ENCODE results near the gene BHLHE40. TPM values are rescaled to one million over a fixed set of nuclear protein-coding genes. Genes with fewer than 3 reads are reported as not detected.

BHLHE40 gene
- total and polyA plus RNA-seq, 2 of the 4 experiments (the other 2 are of a cell fraction), result 22.8 to 31.8 TPM

DNA sequence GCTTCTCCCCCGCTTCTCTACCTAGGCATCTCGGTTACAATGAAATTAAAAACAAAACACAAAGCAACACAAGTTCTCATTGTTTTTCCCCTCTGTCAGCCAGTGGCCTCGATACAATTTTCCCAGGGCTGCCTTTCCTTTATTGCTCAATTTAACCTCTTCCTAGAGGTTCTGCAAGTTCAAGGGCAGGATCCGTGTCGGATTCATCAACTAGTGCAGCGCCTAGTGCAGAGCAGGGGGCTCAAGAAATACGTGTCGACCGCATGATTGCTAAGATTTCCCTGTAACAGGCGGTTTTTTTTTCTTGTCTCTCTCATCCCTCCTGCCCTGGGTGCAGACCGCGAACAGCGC lies 1.4 kb upstream of the BHLHE40 start:
- peak overlapping the region; percentile 93 for H2AFZ ChIP-seq (replicated peaks; ENCODE audit: low read length, poor library complexity)
- peak overlapping the region; percentile 55 for H3K4me3 ChIP-seq (ENCODE audit: insufficient read depth, low read depth, low read length)
- BruUV-seq (replicated peaks), result no TSS peak
- peak overlapping the region; percentile 52 for H4K5ac ChIP-seq (ENCODE audit: low read depth, low read length)
- intact Hi-C loops (cut with micrococcal nuclease), result loop anchor here (1.0 to 5.0 kb wide), 2 partner anchors 136 to 257 kb away; no protein-coding TSS in a partner anchor
- H3K9me1 ChIP-seq (ENCODE audit: insufficient read depth, low read length), result no peaks in the 10 kb centered on the region
- 0% methylated on average over 2 of the region's 13 CpGs; no CpG with 5 or more reads in 1 of the 2 experiments for WGBS, 2 experiments (ENCODE audit: extremely low coverage in 2 of 2, insufficient read length in 1 of 2)
- H4K8ac ChIP-seq (ENCODE audit: low read depth in 2 of 2, low read length in 2 of 2), result peak overlapping the region; percentile 68 to 71
- peak overlapping the region; percentile 74 for H3K4ac ChIP-seq (ENCODE audit: low read depth, low read length)
- H3K27me3 ChIP-seq (ENCODE audit: control insufficient read depth, insufficient read depth, low read length), result no peaks in the 10 kb centered on the region
- H2AK5ac ChIP-seq (ENCODE audit: low read depth, low read length), result peak overlapping the region; percentile 13; the same call in 1 of the 2 replicates
- H3K56ac ChIP-seq (ENCODE audit: extremely low read depth, insufficient read depth, low read length), result peak overlapping the region; percentile 59
- H3K23ac ChIP-seq (ENCODE audit: low read depth, low read length), result peak overlapping the region; percentile 81
- H2AK9ac ChIP-seq (replicated peaks; ENCODE audit: low read depth, low read length, poor library complexity), result peak overlapping the region; percentile 89
- no peak for DNase-seq
- peaks cover 6 to 29% of the 10 kb centered on the region in 2 experiments; a peak in 3 of 4 replicates for H3K79me1 ChIP-seq (ENCODE audit: low read depth in 1 of 2, low read length in 2 of 2)
- peak overlapping the region; percentile 67 for H3K18ac ChIP-seq (ENCODE audit: low read depth, low read length)
- peaks cover 12% of the 10 kb centered on the region; the same call in 1 of the 2 replicates for H4K20me1 ChIP-seq (ENCODE audit: insufficient read depth, low read length)
- H3K27ac ChIP-seq (ENCODE audit: insufficient read depth, low read length), result peak overlapping the region; percentile 84
- peak overlapping the region; percentile 18 for H3K14ac ChIP-seq (replicated peaks; ENCODE audit: low read depth, low read length)
- H3K4me2 ChIP-seq (ENCODE audit: low read depth, low read length), result peak overlapping the region; percentile 94
- dilution Hi-C loops (cut with HindIII; ENCODE audit: low sequenced_read_pairs, unreplicated experiment), result no loop called here
- TF ChIP-seq NFE2L2 (IDR thresholded peaks at IDR 0.05; ENCODE audit: low read depth, low read length) (no peak), CEBPB (IDR thresholded peaks at IDR 0.05; ENCODE audit: low read depth, low read length) (peak; percentile 27; the same call in 1 of the 2 replicates), CTCF (conservative IDR thresholded peaks at IDR 0.05; ENCODE audit: low read depth, low read length) (peak; percentile 20; the same call in 1 of the 2 replicates), CHD1 (IDR thresholded peaks at IDR 0.05; ENCODE audit: low read depth, low read length) (peak; percentile 92; the same call in 1 of the 2 replicates), MAFK (IDR thresholded peaks at IDR 0.05; ENCODE audit: low read depth, low read length) (no peak), POLR2A (IDR thresholded peaks at IDR 0.05; ENCODE audit: low read depth, low read length) (peak; percentile 48; the same call in 1 of the 2 replicates)
- TF ChIP-seq, protein P1, sequence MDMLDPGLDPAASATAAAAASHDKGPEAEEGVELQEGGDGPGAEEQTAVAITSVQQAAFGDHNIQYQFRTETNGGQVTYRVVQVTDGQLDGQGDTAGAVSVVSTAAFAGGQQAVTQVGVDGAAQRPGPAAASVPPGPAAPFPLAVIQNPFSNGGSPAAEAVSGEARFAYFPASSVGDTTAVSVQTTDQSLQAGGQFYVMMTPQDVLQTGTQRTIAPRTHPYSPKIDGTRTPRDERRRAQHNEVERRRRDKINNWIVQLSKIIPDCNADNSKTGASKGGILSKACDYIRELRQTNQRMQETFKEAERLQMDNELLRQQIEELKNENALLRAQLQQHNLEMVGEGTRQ (IDR thresholded peaks at IDR 0.05; ENCODE audit: low read depth, low read length), result no peak
- H2BK120ac ChIP-seq (ENCODE audit: low read depth, low read length), result peak overlapping the region; percentile 70
- H3K9ac ChIP-seq (ENCODE audit: low read depth, low read length), result peak overlapping the region; percentile 67
- H2BK5ac ChIP-seq (ENCODE audit: low read depth, low read length, poor library complexity, severe bottlenecking), result peak overlapping the region; percentile 93
- ChIA-PET CTCF (interaction anchor here (1.7 kb wide), 1 partner anchor 266 kb away, joined by 11 read pairs; no protein-coding TSS in a partner anchor), POLR2A (ENCODE audit: unreplicated experiment) (no interaction called here)
- H2BK15ac ChIP-seq (ENCODE audit: low read depth, low read length), result 0 out of 3 replicates have a peak overlapping the region, but pooled peaks have one; percentile 55
- peaks cover 6% of the 10 kb centered on the region; the same call in 1 of the 2 replicates for H3K4me1 ChIP-seq (ENCODE audit: control insufficient read depth, insufficient read depth, low read length)
- H2BK20ac ChIP-seq (ENCODE audit: low read depth, low read length), result peak overlapping the region; percentile 54
- H3K36me3 ChIP-seq (ENCODE audit: control insufficient read depth, insufficient read depth, low read length), result peaks cover 2% of the 10 kb centered on the region
- H4K91ac ChIP-seq (ENCODE audit: insufficient read depth, low read depth, low read length), result peak overlapping the region; percentile 81
- in situ Hi-C loops (cut with MboI; ENCODE audit: low sequenced_read_pairs), result loop anchor here (10.0 kb wide), 1 partner anchor 143 kb away; no protein-coding TSS in a partner anchor
- no peak for ATAC-seq (ENCODE audit: low read depth)
- no peaks in the 10 kb centered on the region for H3K9me3 ChIP-seq (ENCODE audit: control insufficient read depth, insufficient read depth, low read length)

Data from IMR-90 (cell line).